Measurements from ENCODE around the gene CD82.

DNA sequence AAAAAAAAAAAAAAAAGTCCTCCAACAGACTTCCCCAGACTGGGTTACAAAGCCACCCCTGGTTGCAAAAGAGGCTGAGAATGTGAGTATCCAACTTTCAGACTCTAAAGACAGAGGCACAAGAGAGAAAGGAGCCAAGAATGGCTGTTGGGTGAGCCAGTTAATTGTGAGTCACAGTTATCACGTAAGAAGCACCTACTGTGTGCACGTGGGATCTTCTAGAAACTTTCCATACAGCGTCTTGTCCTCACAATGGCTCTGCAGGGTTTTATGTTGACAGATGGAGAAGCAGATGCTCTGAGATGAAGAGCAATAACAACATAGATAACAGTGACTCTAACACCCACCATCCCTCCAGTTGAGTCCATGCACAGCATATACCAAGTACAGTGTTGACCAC lies 41.0 kb downstream of the CD82 start:
- TF ChIP-seq, protein P1, sequence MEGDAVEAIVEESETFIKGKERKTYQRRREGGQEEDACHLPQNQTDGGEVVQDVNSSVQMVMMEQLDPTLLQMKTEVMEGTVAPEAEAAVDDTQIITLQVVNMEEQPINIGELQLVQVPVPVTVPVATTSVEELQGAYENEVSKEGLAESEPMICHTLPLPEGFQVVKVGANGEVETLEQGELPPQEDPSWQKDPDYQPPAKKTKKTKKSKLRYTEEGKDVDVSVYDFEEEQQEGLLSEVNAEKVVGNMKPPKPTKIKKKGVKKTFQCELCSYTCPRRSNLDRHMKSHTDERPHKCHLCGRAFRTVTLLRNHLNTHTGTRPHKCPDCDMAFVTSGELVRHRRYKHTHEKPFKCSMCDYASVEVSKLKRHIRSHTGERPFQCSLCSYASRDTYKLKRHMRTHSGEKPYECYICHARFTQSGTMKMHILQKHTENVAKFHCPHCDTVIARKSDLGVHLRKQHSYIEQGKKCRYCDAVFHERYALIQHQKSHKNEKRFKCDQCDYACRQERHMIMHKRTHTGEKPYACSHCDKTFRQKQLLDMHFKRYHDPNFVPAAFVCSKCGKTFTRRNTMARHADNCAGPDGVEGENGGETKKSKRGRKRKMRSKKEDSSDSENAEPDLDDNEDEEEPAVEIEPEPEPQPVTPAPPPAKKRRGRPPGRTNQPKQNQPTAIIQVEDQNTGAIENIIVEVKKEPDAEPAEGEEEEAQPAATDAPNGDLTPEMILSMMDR (IDR thresholded peaks at IDR 0.05) = no peak
- TF ChIP-seq POLR2A (IDR thresholded peaks at IDR 0.05) = no peak
